H1 (cell line): ENCODE results near the gene SLC46A3. TPM values are rescaled to one million over a fixed set of nuclear protein-coding genes. Genes with fewer than 3 reads are reported as not detected.

Experiments
- CTCF ChIA-PET: fragments of 300-600 bp; sonication (Branson Sonifier 250); formaldehyde crosslinking; loops from one replicate; lab custom pipeline; 2021; ENCODE audit not compliant: partially characterized antibody; lab: Charles Lee
- POLR2A ChIA-PET: fragments of 300-600 bp; sonication (Branson Sonifier 250); formaldehyde crosslinking; loops from one replicate; lab custom pipeline; 2021; ENCODE audit warnings: inconsistent platforms; ENCODE audit not compliant: partially characterized antibody; lab: Charles Lee
- DNase-seq, 2 experiments: peaks; one replicate each; pipeline versions ENCODE4 v3.0.0 to v3.0.0-alpha.2; 2010 to 2022; ENCODE audit warnings: low spot score in 2 of 2, low read depth in 1 of 2, mixed read lengths in 1 of 2
- FAIRE-seq: peaks from 2 replicates; lab custom pipeline; 2011; peaks lifted over from hg19 to GRCh38; lab: Jason Lieb, UNC
- H2AFZ ChIP-seq: 2 replicates; pipeline ENCODE4 v1.8.1; 2012; ENCODE audit warnings: low read length, inconsistent platforms
- H2AK5ac ChIP-seq: 2 replicates; pipeline ENCODE4 v1.6.1; 2013; ENCODE audit warnings: low read depth, low read length
- H2BK120ac ChIP-seq: replicated peaks from 2 replicates; pipeline ENCODE3; 2013; ENCODE audit warnings: low read depth, low read length, inconsistent platforms
- H2BK12ac ChIP-seq: 2 replicates; pipeline ENCODE4 v1.6.1; 2013; ENCODE audit warnings: low read depth, low read length
- H2BK15ac ChIP-seq: 2 replicates; pipeline ENCODE4 v1.6.1; 2013; ENCODE audit warnings: low read length
- H2BK20ac ChIP-seq: 2 replicates; pipeline ENCODE4 v1.6.1; 2013; ENCODE audit warnings: low read length
- H2BK5ac ChIP-seq: 2 replicates; pipeline ENCODE4 v1.6.1; 2013; ENCODE audit warnings: low read depth, low read length
- H3K14ac ChIP-seq: 2 replicates; pipeline ENCODE4 v1.6.1; 2013; ENCODE audit warnings: inconsistent platforms; ENCODE audit not compliant: insufficient read length
- H3K18ac ChIP-seq: 2 replicates; pipeline ENCODE4 v1.6.1; 2013; ENCODE audit warnings: low read length; ENCODE audit errors: extremely low read depth
- H3K23ac ChIP-seq: 2 replicates; pipeline ENCODE4 v1.6.1; 2013; ENCODE audit warnings: inconsistent platforms; ENCODE audit not compliant: insufficient read length
- H3K23me2 ChIP-seq: 2 replicates; pipeline ENCODE4 v1.6.1; 2013; ENCODE audit warnings: low read depth, low read length
- H3K27ac ChIP-seq: 2 replicates; pipeline ENCODE4 v1.6.1; 2011; ENCODE audit warnings: low read depth, low read length, inconsistent platforms
- H3K27me3 ChIP-seq, 4 experiments: replicated peaks in 1 of 4; 1 replicate in 1 of 4; 2 replicates in 3 of 4; pipeline versions ENCODE4 v1.6.1 to v1.8.1; 2011 to 2013; ENCODE audit warnings: low read length in 3 of 4, mild to moderate bottlenecking in 3 of 4, inconsistent platforms in 2 of 4, mixed read lengths in 2 of 4, moderate library complexity in 1 of 4; ENCODE audit not compliant: control insufficient read depth in 3 of 4, insufficient read depth in 3 of 4; ENCODE audit errors: extremely low read depth in 1 of 4
- H3K36me3 ChIP-seq, 4 experiments: 2 replicates each; pipeline versions ENCODE4 v1.6.1 to v1.8.1; 2011 to 2013; ENCODE audit warnings: mild to moderate bottlenecking in 4 of 4, low read length in 3 of 4, moderate library complexity in 2 of 4, control low read depth in 1 of 4, inconsistent platforms in 1 of 4; ENCODE audit not compliant: insufficient read depth in 4 of 4, control insufficient read depth in 2 of 4
- H3K4ac ChIP-seq: replicated peaks from 2 replicates; pipeline ENCODE3; 2013; ENCODE audit warnings: low read length, low read depth, mixed read lengths, inconsistent platforms; ENCODE audit not compliant: insufficient read length
- H3K4me1 ChIP-seq, 4 experiments: replicated peaks in 1 of 4; 1 replicate in 1 of 4; 2 replicates in 3 of 4; pipeline versions ENCODE4 v1.6.1 to v1.8.1; 2011 to 2013; ENCODE audit warnings: low read length in 3 of 4, inconsistent platforms in 2 of 4, mixed read lengths in 1 of 4; ENCODE audit not compliant: insufficient read depth in 4 of 4, control insufficient read depth in 3 of 4
- H3K4me2 ChIP-seq, 2 experiments: 2 replicates each; pipeline versions ENCODE4 v1.6.1 to v1.8.1; 2011 to 2013; ENCODE audit warnings: low read depth in 2 of 2, low read length in 2 of 2, control low read depth in 1 of 2, inconsistent platforms in 1 of 2, mild to moderate bottlenecking in 1 of 2; ENCODE audit not compliant: insufficient read depth in 1 of 2
- H3K4me3 ChIP-seq, 4 experiments: fragments of 200-600, 300-600 bp in 1 of 4; sonication (generic), shearing (Covaris generic), sonication (Bioruptor Twin) in 1 of 4; 2 replicates each; pipeline versions ENCODE4 v1.5.1 to v1.8.1; 2011 to 2016; ENCODE audit warnings: low read length in 4 of 4, low read depth in 3 of 4, control low read depth in 2 of 4, inconsistent platforms in 2 of 4, mild to moderate bottlenecking in 2 of 4, mixed read lengths in 1 of 4, moderate library complexity in 1 of 4; ENCODE audit not compliant: insufficient read depth in 2 of 4; ENCODE audit errors: extremely low read depth in 1 of 4
- H3K56ac ChIP-seq: replicated peaks from 2 replicates; pipeline ENCODE3; 2013; ENCODE audit warnings: low read depth, mild to moderate bottlenecking, mixed read lengths, low read length, inconsistent platforms; ENCODE audit not compliant: insufficient read length
- H3K79me1 ChIP-seq: 2 replicates; pipeline ENCODE4 v1.6.1; 2013; ENCODE audit warnings: low read depth, low read length, control low read depth
- H3K79me2 ChIP-seq, 2 experiments: 2 replicates each; pipeline versions ENCODE4 v1.6.1 to v1.8.1; 2012 to 2013; ENCODE audit warnings: low read length in 2 of 2, mild to moderate bottlenecking in 2 of 2, inconsistent platforms in 1 of 2; ENCODE audit not compliant: insufficient read depth in 2 of 2, control insufficient read depth in 1 of 2
- H3K9ac ChIP-seq, 4 experiments: replicated peaks in 1 of 4; 1 replicate in 1 of 4; 2 replicates in 3 of 4; pipeline versions ENCODE4 v1.6.1 to v1.8.1; 2011 to 2013; ENCODE audit warnings: low read depth in 3 of 4, low read length in 3 of 4, control low read depth in 2 of 4, mild to moderate bottlenecking in 2 of 4, moderate library complexity in 2 of 4, inconsistent platforms in 1 of 4; ENCODE audit errors: extremely low read depth in 1 of 4
- H3K9me3 ChIP-seq, 2 experiments: 2 replicates each; pipeline versions ENCODE4 v1.6.1 to v1.8.1; 2012 to 2013; ENCODE audit warnings: mild to moderate bottlenecking in 2 of 2, moderate library complexity in 2 of 2, control low read depth in 1 of 2, inconsistent platforms in 1 of 2, low read depth in 1 of 2, low read length in 1 of 2, mixed read lengths in 1 of 2; ENCODE audit not compliant: insufficient read depth in 2 of 2
- H4K20me1 ChIP-seq, 2 experiments: replicated peaks in 1 of 2; 2 replicates each; pipeline versions ENCODE3 to v1.8.1; 2011 to 2013; ENCODE audit warnings: inconsistent platforms in 2 of 2, low read length in 2 of 2, mild to moderate bottlenecking in 1 of 2; ENCODE audit not compliant: insufficient read depth in 2 of 2, control insufficient read depth in 1 of 2
- H4K5ac ChIP-seq: 2 replicates; pipeline ENCODE4 v1.6.1; 2013; ENCODE audit warnings: low read length, low read depth, mixed read lengths, inconsistent platforms; ENCODE audit not compliant: insufficient read length
- H4K8ac ChIP-seq: 2 replicates; pipeline ENCODE4 v1.8.0; 2013; ENCODE audit warnings: mild to moderate bottlenecking, moderate library complexity, low read length, inconsistent platforms; ENCODE audit not compliant: insufficient read depth; ENCODE audit errors: extremely low read depth
- H4K91ac ChIP-seq: replicated peaks from 2 replicates; pipeline ENCODE3; 2013; ENCODE audit warnings: low read length, mixed read lengths, inconsistent platforms; ENCODE audit not compliant: insufficient read length
- BRCA1 ChIP-seq: IDR thresholded peaks from 2 replicates; pipeline ENCODE4 v1.6.1; 2012; ENCODE audit warnings: low read depth, low read length, improper control_type of control experiment
- CBX5 ChIP-seq: fragments of 300-800, 300-1000 bp; sonication (generic); IDR thresholded peaks from 2 replicates; pipeline ENCODE4 v1.7.1; 2016; ENCODE audit warnings: antibody characterized with exemption, low read length, low read depth
- CHD1 ChIP-seq: IDR thresholded peaks from 2 replicates; pipeline ENCODE4 v1.6.1; 2012; ENCODE audit warnings: low read depth, low read length, improper control_type of control experiment
- CHD2 ChIP-seq: IDR thresholded peaks from 2 replicates; pipeline ENCODE4 v1.6.1; 2012; ENCODE audit warnings: low read length, improper control_type of control experiment
- EZH2 ChIP-seq: fragments of 200-600 bp; sonication (generic); IDR thresholded peaks from 2 replicates; pipeline ENCODE4 v1.7.1; 2012; ENCODE audit warnings: low read depth, mild to moderate bottlenecking, moderate library complexity, low read length, inconsistent platforms; ENCODE audit not compliant: severe bottlenecking
- HDAC2 ChIP-seq, 2 experiments: fragments of 300-600 bp in 1 of 2; sonication (generic) in 1 of 2; IDR thresholded peaks; 2 replicates each; pipeline ENCODE4 v1.6.1; 2011 to 2012; ENCODE audit warnings: low read depth in 2 of 2, low read length in 2 of 2, mild to moderate bottlenecking in 2 of 2, moderate library complexity in 2 of 2, borderline replicate concordance in 1 of 2, inconsistent platforms in 1 of 2
- MAFK ChIP-seq: IDR thresholded peaks from 2 replicates; pipeline ENCODE4 v1.6.1; 2012; ENCODE audit warnings: low read depth, mild to moderate bottlenecking, improper control_type of control experiment, low read length
- PHF8 ChIP-seq: fragments of 200-600 bp; sonication (generic); conservative IDR thresholded peaks from 2 replicates; pipeline ENCODE4 v1.7.1; 2012; ENCODE audit warnings: low read depth, mild to moderate bottlenecking, inconsistent platforms, low read length, moderate library complexity
- RXRA ChIP-seq: IDR thresholded peaks from 2 replicates; pipeline ENCODE4 v1.6.1; 2011; ENCODE audit warnings: low read depth, mild to moderate bottlenecking, low read length, moderate library complexity; ENCODE audit not compliant: insufficient read depth
- SAP30 ChIP-seq: fragments of 300-600 bp; sonication (generic); IDR thresholded peaks from 2 replicates; pipeline ENCODE4 v1.7.1; 2012; ENCODE audit warnings: low read length, moderate library complexity, mild to moderate bottlenecking, inconsistent platforms; ENCODE audit not compliant: insufficient read depth, insufficient replicate concordance
- SUZ12 ChIP-seq: fragments of 200-600 bp; sonication (generic); IDR thresholded peaks from 2 replicates; pipeline ENCODE4 v1.6.1; 2012; ENCODE audit warnings: mild to moderate bottlenecking, inconsistent platforms, low read length, moderate library complexity, mixed read lengths
- WGBS, 2 experiments: shearing (Covaris generic) in 1 of 2; methylation state at CpG; one replicate each; pipeline versions ENCODE4 v1.1.6 to v1.1.7; 2013 to 2015; ENCODE audit warnings: low lambda C conversion rate in 2 of 2, mixed read lengths in 2 of 2, inconsistent platforms in 1 of 2, low coverage in 1 of 2, missing lambda C conversion rate in 1 of 2; ENCODE audit not compliant: insufficient replicate concordance in 2 of 2, insufficient coverage in 1 of 2, insufficient read length in 1 of 2; ENCODE audit errors: extremely low coverage in 1 of 2, missing lambda C conversion rate in 1 of 2; 5-methylcytosine and 5-hydroxymethylcytosine counted together
- polyA plus RNA-seq, 7 experiments: library from polyadenylated mRNA; depleted of rRNA in 3 of 7; stranded (reverse) in 5 of 7; unstranded in 2 of 7; fragments of >200 nt in 5 of 7; fragments of 200-250 nt in 2 of 7; gene quantifications; 1 replicate in 5 of 7; 2 replicates in 1 of 7; 4 replicates in 1 of 7; pipeline versions ENCODE4 v1.2.1 to v1.2.3, GENCODE V29; 2011 to 2013; ENCODE audit warnings: missing spikeins in 2 of 7, mixed read lengths in 2 of 7
- total RNA-seq: library from RNA; stranded (reverse); fragmentation: NEBNext Ultra II Directional; extraction: Animal tissue kit (Norgen Biotek cat#: 25700); gene quantifications from 2 replicates; pipeline ENCODE4 v1.2.1, GENCODE V29; 2021
- TF ChIP-seq, protein P1 (sequence below): IDR thresholded peaks from 2 replicates; pipeline ENCODE4 v1.6.1; 2011; ENCODE audit warnings: low read length, improper control_type of control experiment

Gene SLC46A3
- total and polyA plus RNA-seq, 2 of the 8 experiments (the other 6 are each of a cell fraction or from before 2014, with no cell fraction given), result 0.39 to 0.67 TPM

DNA sequence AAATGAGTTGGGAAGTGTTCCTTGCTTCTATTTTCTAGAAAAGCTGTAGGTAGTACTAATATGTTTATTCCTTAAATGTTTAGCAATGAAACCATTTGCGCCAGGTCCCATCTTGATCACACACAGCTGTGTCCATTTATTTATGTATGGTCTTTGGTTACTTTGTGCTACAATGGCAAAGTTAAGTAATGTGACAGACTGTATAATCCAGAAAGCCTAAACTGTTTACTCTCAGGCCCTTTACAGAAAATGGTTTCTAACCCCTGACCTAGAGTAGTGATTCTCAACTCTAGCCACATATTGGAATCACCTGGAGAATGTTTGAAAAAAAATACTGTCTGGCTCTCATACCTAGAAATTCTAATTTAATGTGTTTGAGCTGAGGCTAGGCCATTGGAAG lies 21.3 kb downstream of the SLC46A3 start:
- H3K18ac ChIP-seq, result no peak overlapping the region
- no peaks in the 10 kb centered on the region for H3K9me3 ChIP-seq
- H3K27me3 ChIP-seq, result no peaks in the 10 kb centered on the region
- H4K8ac ChIP-seq, result no peak overlapping the region
- 100% methylated on average over 1 of the region's 1 CpG; no CpG with 5 or more reads in 1 of the 2 experiments for WGBS, 2 experiments
- no peak overlapping the region for H4K91ac ChIP-seq
- peaks cover 0 to 9% (median 5%) of the 10 kb centered on the region in 4 experiments; a peak in 6 of 7 replicates for H3K4me1 ChIP-seq
- no peak overlapping the region for H3K4ac ChIP-seq
- no peak overlapping the region for H3K9ac ChIP-seq
- no peak overlapping the region for H3K56ac ChIP-seq
- no peak overlapping the region for H2BK5ac ChIP-seq
- no peak overlapping the region for H2AK5ac ChIP-seq
- H2BK20ac ChIP-seq, result no peak overlapping the region
- no peak overlapping the region for H2BK15ac ChIP-seq
- H3K4me3 ChIP-seq, result no peak overlapping the region
- H3K14ac ChIP-seq, result no peak overlapping the region
- H2BK120ac ChIP-seq, result no peak overlapping the region
- H3K79me2 ChIP-seq, result no peaks in the 10 kb centered on the region
- POLR2A ChIA-PET, result no interaction called here
- H2AFZ ChIP-seq, result no peak overlapping the region
- no peaks in the 10 kb centered on the region for H3K79me1 ChIP-seq
- no peak for FAIRE-seq
- H2BK12ac ChIP-seq, result no peak overlapping the region
- H3K27ac ChIP-seq, result no peak overlapping the region
- H3K36me3 ChIP-seq, result no peaks in the 10 kb centered on the region
- no peak for TF ChIP-seq HDAC2 (IDR thresholded peaks at IDR 0.05; ENCODE audit: borderline replicate concordance in 1 of 2, low read depth in 2 of 2, low read length in 2 of 2)
- no peak for TF ChIP-seq CBX5
- TF ChIP-seq SAP30, result no peak
- no peak for TF ChIP-seq MAFK
- TF ChIP-seq CHD1, result no peak
- TF ChIP-seq BRCA1, result no peak
- TF ChIP-seq, protein P1, sequence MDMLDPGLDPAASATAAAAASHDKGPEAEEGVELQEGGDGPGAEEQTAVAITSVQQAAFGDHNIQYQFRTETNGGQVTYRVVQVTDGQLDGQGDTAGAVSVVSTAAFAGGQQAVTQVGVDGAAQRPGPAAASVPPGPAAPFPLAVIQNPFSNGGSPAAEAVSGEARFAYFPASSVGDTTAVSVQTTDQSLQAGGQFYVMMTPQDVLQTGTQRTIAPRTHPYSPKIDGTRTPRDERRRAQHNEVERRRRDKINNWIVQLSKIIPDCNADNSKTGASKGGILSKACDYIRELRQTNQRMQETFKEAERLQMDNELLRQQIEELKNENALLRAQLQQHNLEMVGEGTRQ, result no peak
- TF ChIP-seq EZH2, result no peak
- no peak for TF ChIP-seq PHF8
- no peak for TF ChIP-seq CHD2
- TF ChIP-seq RXRA, result no peak
- no peak for TF ChIP-seq SUZ12
- CTCF ChIA-PET, result interaction anchor here (1.0 to 1.5 kb wide), 2 partner anchors 12 to 20 kb away, joined by 3 to 4 read pairs; no protein-coding TSS in a partner anchor
- DNase-seq, result no peak
- no peak overlapping the region for H3K23ac ChIP-seq
- H3K4me2 ChIP-seq, result no peak overlapping the region
- no peak overlapping the region for H4K5ac ChIP-seq
- no peaks in the 10 kb centered on the region for H4K20me1 ChIP-seq
- H3K23me2 ChIP-seq, result no peaks in the 10 kb centered on the region
